DND-41 (cell line): Measurements from ENCODE around the gene PANX1.

Experiments used
- CTCF ChIP-seq: IDR thresholded peaks from 2 replicates; pipeline ENCODE4 v1.5.1; 2012; ENCODE audit warnings: borderline replicate concordance, low read length, moderate library complexity, mild to moderate bottlenecking; ENCODE audit not compliant: poor library complexity, severe bottlenecking; ENCODE audit errors: extremely low read depth
- EZH2 ChIP-seq: IDR thresholded peaks from 3 replicates; pipeline ENCODE4 v1.6.1; 2012; ENCODE audit warnings: borderline replicate concordance, low read depth, mild to moderate bottlenecking, moderate library complexity, low read length, inconsistent platforms; ENCODE audit not compliant: severe bottlenecking

- TF ChIP-seq CTCF, result no peak
- TF ChIP-seq EZH2, result no peak
These were observed 23.9 kb upstream of the PANX1 start for GRCh38 chr11:94104734-94105133.
